Left ventricle myocardium inferior (tissue), 1 donor: ENCODE measurements around the gene DSG4. TPM values are rescaled to one million over a fixed set of nuclear protein-coding genes. Genes with fewer than 3 reads are reported as not detected.

Source experiments
- DNase-seq: peaks from one replicate; pipeline ENCODE4 v3.0.0-alpha.2; 2020
- H3K27ac ChIP-seq: fragments of 200-600 bp; replicated peaks from 2 replicates; pipeline ENCODE4 v1.8.0; 2021
- H3K27me3 ChIP-seq: fragments of 200-600 bp; 2 replicates; pipeline ENCODE4 v1.8.0; 2021; ENCODE audit warnings: low read depth
- H3K36me3 ChIP-seq: fragments of 200-600 bp; 2 replicates; pipeline ENCODE4 v1.8.0; 2021
- H3K4me1 ChIP-seq: fragments of 200-600 bp; 2 replicates; pipeline ENCODE4 v1.8.0; 2021
- H3K4me3 ChIP-seq: fragments of 200-600 bp; 2 replicates; pipeline ENCODE4 v1.8.0; 2021; ENCODE audit warnings: mild to moderate bottlenecking, moderate library complexity
- H3K9me3 ChIP-seq: fragments of 200-600 bp; replicated peaks from 2 replicates; pipeline ENCODE4 v1.8.0; 2021
- CTCF ChIP-seq: fragments of 200-600 bp; IDR thresholded peaks from 2 replicates; pipeline ENCODE4 v1.8.0; 2021; ENCODE audit warnings: antibody characterized with exemption, mild to moderate bottlenecking, borderline replicate concordance
- intact Hi-C: fragments of 100-400 bp; cut with micrococcal nuclease; formaldehyde crosslinking; loops from one replicate; pipeline ENCODE4 v1.11.0; 2022
- total RNA-seq: library from RNA; stranded (reverse); fragmentation: NEBNext Ultra II Directional; extraction: Animal tissue kit (Norgen Biotek cat#: 25700); gene quantifications from one replicate; pipeline ENCODE4 v1.2.1, GENCODE V29; 2021
- donor health status: DM: no; HTN: yes; CAD: no; lungs with severe emphysema.

DSG4 gene
- total RNA-seq, 1 donor from 2014 or later, result not detected

GRCh38 chr18:31439807-31440325 lies 63.3 kb downstream of the DSG4 start:
- Histone ChIP-seq H3K36me3 (no peaks in the 10 kb centered on the region), H3K4me1 (no peaks in the 10 kb centered on the region), H3K4me3 (no peak overlapping the region), H3K27me3 (no peaks in the 10 kb centered on the region), H3K27ac (no peak overlapping the region), H3K9me3 (no peaks in the 10 kb centered on the region)
- DNase-seq, result no peak
- no peak for TF ChIP-seq CTCF
- intact Hi-C loops, result no loop called here

GRCh38 chr18:31440787-31441186 lies 64.2 kb downstream of the DSG4 start:
- H3K9me3 ChIP-seq, result no peaks in the 10 kb centered on the region
- H3K4me1 ChIP-seq, result no peaks in the 10 kb centered on the region
- intact Hi-C loops, result no loop called here
- no peaks in the 10 kb centered on the region for H3K27me3 ChIP-seq
- no peak for TF ChIP-seq CTCF
- H3K36me3 ChIP-seq, result no peaks in the 10 kb centered on the region
- no peak overlapping the region for H3K4me3 ChIP-seq
- no peak for DNase-seq
- H3K27ac ChIP-seq, result no peak overlapping the region

- Histone ChIP-seq H3K4me1 (no peaks in the 10 kb centered on the region), H3K36me3 (no peaks in the 10 kb centered on the region), H3K27me3 (no peaks in the 10 kb centered on the region), H3K27ac (no peak overlapping the region), H3K4me3 (no peak overlapping the region), H3K9me3 (no peaks in the 10 kb centered on the region)
- DNase-seq, result no peak
- TF ChIP-seq CTCF, result no peak
- intact Hi-C loops, result no loop called here
These were observed 64.9 kb downstream of the DSG4 start for GRCh38 chr18:31441493-31441892.

GRCh38 chr18:31444142-31444541 lies 67.6 kb downstream of the DSG4 start:
- no peaks in the 10 kb centered on the region for H3K36me3 ChIP-seq
- H3K27me3 ChIP-seq, result no peaks in the 10 kb centered on the region
- intact Hi-C loops, result no loop called here
- DNase-seq, result no peak
- TF ChIP-seq CTCF, result no peak
- no peaks in the 10 kb centered on the region for H3K4me1 ChIP-seq
- no peaks in the 10 kb centered on the region for H3K9me3 ChIP-seq
- no peak overlapping the region for H3K27ac ChIP-seq
- H3K4me3 ChIP-seq, result no peak overlapping the region

- DNase-seq, result no peak
- Histone ChIP-seq H3K9me3 (no peaks in the 10 kb centered on the region), H3K27ac (no peak overlapping the region), H3K4me3 (no peak overlapping the region), H3K36me3 (no peaks in the 10 kb centered on the region), H3K27me3 (no peaks in the 10 kb centered on the region), H3K4me1 (no peaks in the 10 kb centered on the region)
- no peak for TF ChIP-seq CTCF
- intact Hi-C loops, result no loop called here
These were observed 69.3 kb downstream of the DSG4 start for GRCh38 chr18:31445908-31446307.

GRCh38 chr18:31446854-31447253 lies 70.3 kb downstream of the DSG4 start:
- Histone ChIP-seq H3K9me3 (no peaks in the 10 kb centered on the region), H3K4me3 (no peak overlapping the region), H3K27me3 (no peaks in the 10 kb centered on the region), H3K36me3 (no peaks in the 10 kb centered on the region), H3K4me1 (no peaks in the 10 kb centered on the region), H3K27ac (no peak overlapping the region)
- no peak for TF ChIP-seq CTCF
- intact Hi-C loops, result no loop called here
- no peak for DNase-seq
